ENCODE results near the gene EXOC4. TPM values are rescaled to one million over a fixed set of nuclear protein-coding genes. Genes with fewer than 3 reads are reported as not detected.
A peak's percentile ranks its signal among the peaks of the same experiment; 100 is the strongest.

EXOC4 gene
- total RNA-seq, 2 experiments from 2014 or later, result 51.9 to 90.1 TPM

- Mint-ChIP-seq H3K9me3 (ENCODE audit: low read depth) (no peaks in the 10 kb centered on the region), H3K27ac (no peak overlapping the region), H3K27me3 (no peaks in the 10 kb centered on the region), H3K36me3 (ENCODE audit: low read depth) (no peaks in the 10 kb centered on the region), H3K4me1 (no peaks in the 10 kb centered on the region), H3K4me3 (no peak overlapping the region)
- ChIA-PET CTCF (interaction anchor here (0.6 to 0.9 kb wide), 2 partner anchors 9 to 83 kb away, joined by 3 to 4 read pairs; no protein-coding TSS in a partner anchor), POLR2A (no interaction called here)
- ATAC-seq (no peak), DNase-seq (no peak)
- intact Hi-C loops (cut with DNase I, micrococcal nuclease), result no loop called here
These were observed 417.4 kb downstream of the EXOC4 start for GRCh38 chr7:133670250-133670649.

DNA sequence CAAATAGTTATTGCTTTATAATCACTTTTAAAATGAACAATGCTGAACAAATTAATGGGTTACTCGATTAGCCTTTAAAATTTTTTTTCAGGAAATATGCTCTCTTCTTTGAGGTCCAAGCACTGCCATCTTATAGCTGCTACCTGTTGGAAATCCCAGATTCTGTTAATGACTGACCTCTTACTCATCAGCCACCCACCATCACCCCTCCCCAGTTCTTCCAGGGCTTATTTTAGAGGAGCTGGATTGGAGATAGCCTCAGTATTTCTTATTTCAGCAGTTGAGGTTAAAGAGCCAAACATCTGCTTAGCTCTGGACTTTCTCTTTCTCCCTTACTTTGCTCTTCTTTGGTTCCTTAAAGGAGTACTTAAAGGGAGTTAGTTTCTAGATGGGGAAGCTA is 420.0 kb downstream of the EXOC4 start:
- H3K4me1 Mint-ChIP-seq, result no peaks in the 10 kb centered on the region
- no peaks in the 10 kb centered on the region for H3K27me3 Mint-ChIP-seq
- H3K9me3 Mint-ChIP-seq (ENCODE audit: low read depth), result no peaks in the 10 kb centered on the region
- no peak for ATAC-seq
- no peak overlapping the region for H3K27ac Mint-ChIP-seq
- DNase-seq, result no peak
- ChIA-PET POLR2A (no interaction called here), CTCF (interaction anchor here (0.6 kb wide), 1 partner anchor 279 kb away, joined by 3 read pairs; no protein-coding TSS in a partner anchor)
- no peaks in the 10 kb centered on the region for H3K36me3 Mint-ChIP-seq (ENCODE audit: low read depth)
- intact Hi-C loops (cut with DNase I, micrococcal nuclease), result no loop called here
- H3K4me3 Mint-ChIP-seq, result no peak overlapping the region

GRCh38 chr7:133674079-133674763 is 421.3 kb downstream of the EXOC4 start:
- Mint-ChIP-seq H3K9me3 (ENCODE audit: low read depth) (no peaks in the 10 kb centered on the region), H3K36me3 (ENCODE audit: low read depth) (no peaks in the 10 kb centered on the region), H3K4me1 (no peaks in the 10 kb centered on the region), H3K4me3 (no peak overlapping the region), H3K27ac (no peak overlapping the region), H3K27me3 (no peaks in the 10 kb centered on the region)
- DNase-seq, result no peak
- ATAC-seq, result no peak
- POLR2A ChIA-PET, result no interaction called here
- intact Hi-C loops (cut with DNase I, micrococcal nuclease), result no loop called here
- CTCF ChIA-PET, result no interaction called here

DNA sequence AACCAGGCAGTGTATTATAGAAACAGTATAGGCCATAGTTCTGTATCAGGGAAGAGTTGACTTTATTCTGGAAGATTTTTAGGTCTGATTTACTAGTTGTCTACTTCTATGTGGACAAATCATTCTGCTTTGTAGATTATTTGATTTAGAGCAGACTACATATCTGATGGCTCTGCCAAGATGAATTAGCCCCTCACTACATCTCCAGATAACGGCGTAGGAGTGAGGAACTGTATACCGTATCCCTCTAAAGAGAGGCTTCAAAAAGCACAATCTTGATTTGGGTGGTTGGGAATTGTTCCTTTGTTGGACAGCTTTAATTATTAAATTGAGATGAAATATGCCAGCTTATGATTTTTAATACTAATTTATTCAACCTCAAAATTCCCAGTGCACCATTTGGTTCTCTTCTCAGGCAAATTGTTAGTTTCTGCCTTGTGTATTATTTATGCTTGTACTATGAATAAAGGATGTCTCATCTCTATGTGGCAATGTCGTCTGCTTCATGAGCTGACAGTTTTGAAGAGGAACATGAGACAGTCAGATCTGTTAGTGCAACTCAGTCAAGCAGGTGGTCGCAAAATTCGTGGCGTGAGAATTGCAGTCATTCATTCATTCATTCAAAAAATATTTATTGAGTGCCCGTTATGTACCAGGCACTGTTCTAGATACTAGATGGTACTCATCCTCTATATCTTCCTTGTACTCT is 422.8 kb downstream of the EXOC4 start:
- Mint-ChIP-seq H3K27ac (no peak overlapping the region), H3K36me3 (ENCODE audit: low read depth) (peaks cover 5% of the 10 kb centered on the region), H3K9me3 (ENCODE audit: low read depth) (no peaks in the 10 kb centered on the region), H3K27me3 (no peaks in the 10 kb centered on the region), H3K4me3 (no peak overlapping the region), H3K4me1 (no peaks in the 10 kb centered on the region)
- DNase-seq, result no peak
- ATAC-seq, result no peak
- POLR2A ChIA-PET, result interaction anchor here (0.7 kb wide), 1 partner anchor 14 kb away, joined by 3 read pairs; no protein-coding TSS in a partner anchor
- CTCF ChIA-PET, result interaction anchor here (0.6 kb wide), 1 partner anchor 531 kb away, joined by 3 read pairs; no protein-coding TSS in a partner anchor
- intact Hi-C loops (cut with DNase I, micrococcal nuclease), result no loop called here

GRCh38 chr7:133676805-133677370 is 424.0 kb downstream of the EXOC4 start:
- Mint-ChIP-seq H3K9me3 (ENCODE audit: low read depth) (no peaks in the 10 kb centered on the region), H3K36me3 (ENCODE audit: low read depth) (peaks cover 5% of the 10 kb centered on the region), H3K27ac (no peak overlapping the region), H3K27me3 (no peaks in the 10 kb centered on the region), H3K4me1 (no peaks in the 10 kb centered on the region), H3K4me3 (no peak overlapping the region)
- no peak for ATAC-seq
- CTCF ChIA-PET, result interaction anchor here (0.6 to 0.8 kb wide), 4 partner anchors 23 to 1272 kb away, joined by 3 to 6 read pairs (median 3); no protein-coding TSS in a partner anchor
- POLR2A ChIA-PET, result interaction anchor here (0.7 kb wide), 1 partner anchor 1273 kb away, joined by 3 read pairs; no protein-coding TSS in a partner anchor
- no peak for DNase-seq
- intact Hi-C loops (cut with DNase I, micrococcal nuclease), result no loop called here

DNA sequence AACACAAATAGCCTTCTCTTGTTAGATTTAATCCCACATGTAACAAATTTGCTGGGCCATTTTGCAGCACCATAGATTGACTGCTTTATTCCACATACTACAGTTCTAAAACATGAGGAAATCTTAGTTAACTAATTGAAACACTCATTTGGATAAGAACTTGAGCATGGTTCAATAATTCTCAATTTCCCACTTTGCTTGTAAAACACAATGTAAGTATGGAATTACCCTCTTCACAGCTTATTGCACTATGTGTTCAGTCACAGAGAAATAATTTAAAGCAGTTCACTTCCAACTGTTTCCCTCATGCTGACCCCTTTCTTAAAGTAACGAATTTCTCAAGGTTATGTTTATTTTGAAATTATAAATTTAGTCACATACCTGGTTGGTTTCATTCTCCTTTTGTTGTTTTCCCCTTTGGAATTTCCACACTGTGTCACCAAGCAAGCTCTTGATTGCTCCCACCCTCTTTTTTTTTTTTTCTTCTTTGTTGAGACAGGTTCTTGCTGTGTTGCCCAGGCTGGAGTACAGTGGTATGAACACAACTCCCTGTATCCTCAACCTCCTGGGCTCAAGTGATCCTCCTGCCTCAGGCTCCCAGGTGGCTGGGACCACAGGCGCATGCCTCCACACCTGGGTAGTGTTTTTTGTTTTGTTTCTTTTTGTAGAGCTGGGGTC is 425.4 kb downstream of the EXOC4 start:
- H3K4me1 Mint-ChIP-seq, result peaks cover 11% of the 10 kb centered on the region
- intact Hi-C loops (cut with DNase I, micrococcal nuclease), result no loop called here
- no peak overlapping the region for H3K4me3 Mint-ChIP-seq
- no peak for DNase-seq
- no peak for ATAC-seq
- peaks cover 5% of the 10 kb centered on the region for H3K36me3 Mint-ChIP-seq (ENCODE audit: low read depth)
- no peaks in the 10 kb centered on the region for H3K27me3 Mint-ChIP-seq
- H3K27ac Mint-ChIP-seq, result no peak overlapping the region
- ChIA-PET POLR2A (no interaction called here), CTCF (interaction anchor here (0.7 to 1.2 kb wide), 2 partner anchors 9 to 129 kb away, joined by 3 to 4 read pairs; no protein-coding TSS in a partner anchor)
- H3K9me3 Mint-ChIP-seq (ENCODE audit: low read depth), result no peaks in the 10 kb centered on the region

- H3K27me3 Mint-ChIP-seq, result no peaks in the 10 kb centered on the region
- ATAC-seq (no peak), DNase-seq (no peak)
- no peak overlapping the region for H3K27ac Mint-ChIP-seq
- intact Hi-C loops (cut with DNase I, micrococcal nuclease), result no loop called here
- H3K9me3 Mint-ChIP-seq (ENCODE audit: low read depth), result no peaks in the 10 kb centered on the region
- CTCF ChIA-PET, result no interaction called here
- POLR2A ChIA-PET, result no interaction called here
- H3K36me3 Mint-ChIP-seq (ENCODE audit: low read depth), result peaks cover 5% of the 10 kb centered on the region
- H3K4me3 Mint-ChIP-seq, result no peak overlapping the region
- peaks cover 11% of the 10 kb centered on the region for H3K4me1 Mint-ChIP-seq
These were observed 427.1 kb downstream of the EXOC4 start for GRCh38 chr7:133679977-133680376.

DNA sequence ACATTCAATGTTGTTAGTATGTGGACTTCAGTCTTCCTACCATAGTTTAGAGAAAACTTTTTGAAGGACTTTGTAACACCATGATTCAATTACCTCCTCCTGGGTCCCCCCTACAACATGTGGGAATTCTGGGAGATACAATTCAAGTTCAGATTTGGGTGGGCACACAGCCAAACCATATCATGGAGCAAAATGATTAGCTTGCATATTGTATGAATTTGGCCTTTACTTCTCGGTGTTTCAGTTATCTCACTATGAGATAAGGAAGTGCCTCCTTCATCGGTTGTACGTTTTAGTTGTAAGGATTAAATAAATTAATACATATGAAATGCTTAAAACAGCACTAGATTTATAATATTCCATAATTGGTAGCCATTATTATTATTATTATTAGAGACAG is 428.7 kb downstream of the EXOC4 start:
- H3K27ac Mint-ChIP-seq, result no peak overlapping the region
- intact Hi-C loops (cut with DNase I, micrococcal nuclease), result no loop called here
- no peaks in the 10 kb centered on the region for H3K27me3 Mint-ChIP-seq
- POLR2A ChIA-PET, result interaction anchor here (0.6 kb wide), 1 partner anchor 87 kb away, joined by 12 read pairs; no protein-coding TSS in a partner anchor
- H3K4me1 Mint-ChIP-seq, result peaks cover 11% of the 10 kb centered on the region
- DNase-seq, result no peak
- H3K4me3 Mint-ChIP-seq, result no peak overlapping the region
- no peak for ATAC-seq
- CTCF ChIA-PET, result no interaction called here
- no peaks in the 10 kb centered on the region for H3K9me3 Mint-ChIP-seq (ENCODE audit: low read depth)
- peaks cover 5% of the 10 kb centered on the region for H3K36me3 Mint-ChIP-seq (ENCODE audit: low read depth)

DNA sequence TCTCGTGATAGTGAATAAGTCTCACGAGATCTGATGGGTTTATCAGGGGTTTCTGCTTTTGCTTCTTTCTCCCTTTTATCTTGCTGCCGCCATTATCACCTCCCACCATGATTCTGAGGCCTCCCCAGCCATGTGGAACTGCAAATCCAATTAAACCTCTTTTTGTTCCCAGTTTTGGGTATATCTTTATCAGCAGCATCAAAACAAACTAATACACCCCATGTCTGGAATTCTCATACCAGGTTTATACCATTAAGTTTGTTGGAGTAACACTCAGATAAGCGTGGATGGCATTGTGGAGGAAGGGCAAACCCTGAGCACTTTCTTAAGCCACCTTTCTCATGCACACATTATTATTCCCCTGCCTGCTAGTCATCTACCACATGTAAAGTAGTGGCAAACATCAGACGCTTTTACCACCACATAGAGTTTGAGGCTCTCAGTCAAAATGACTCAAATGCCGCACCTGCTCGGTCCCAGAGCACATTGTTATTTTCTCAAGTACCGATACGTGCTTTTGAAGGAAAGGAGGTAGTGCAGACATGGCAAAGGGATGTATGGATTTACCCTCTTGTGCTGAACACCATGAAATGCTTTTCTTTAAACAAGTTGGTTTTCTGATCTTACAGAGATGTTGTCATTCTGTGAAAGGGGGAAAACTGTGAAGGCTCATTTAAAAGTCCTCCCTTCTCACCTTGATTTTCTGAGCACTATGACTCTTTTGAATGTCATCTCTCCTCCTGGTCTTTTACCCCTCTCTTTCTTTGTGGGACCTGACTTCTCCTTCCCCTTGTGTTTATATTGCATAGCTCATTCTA is 429.7 kb downstream of the EXOC4 start:
- no peaks in the 10 kb centered on the region for H3K9me3 Mint-ChIP-seq (ENCODE audit: low read depth)
- no peak overlapping the region for H3K27ac Mint-ChIP-seq
- CTCF ChIA-PET, result no interaction called here
- POLR2A ChIA-PET, result no interaction called here
- H3K4me1 Mint-ChIP-seq, result peaks cover 11% of the 10 kb centered on the region
- DNase-seq (peak; percentile 31), ATAC-seq (peak; percentile 89)
- H3K36me3 Mint-ChIP-seq (ENCODE audit: low read depth), result peaks cover 5% of the 10 kb centered on the region
- intact Hi-C loops (cut with DNase I, micrococcal nuclease), result no loop called here
- no peak overlapping the region for H3K4me3 Mint-ChIP-seq
- H3K27me3 Mint-ChIP-seq, result no peaks in the 10 kb centered on the region

DNA sequence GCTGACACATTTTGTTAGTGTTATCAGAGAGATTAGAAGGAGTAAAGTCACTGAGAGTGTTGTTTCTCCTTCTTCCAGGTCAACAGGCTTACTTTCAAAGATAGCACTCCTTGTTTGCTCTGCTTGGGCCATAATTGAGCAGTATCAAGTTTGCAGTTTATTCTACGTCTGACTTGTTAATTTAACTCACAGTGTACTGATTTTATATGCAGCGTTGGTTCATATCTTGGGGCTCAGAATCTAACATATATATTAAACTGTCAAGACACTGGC is 430.2 kb downstream of the EXOC4 start:
- H3K9me3 Mint-ChIP-seq (ENCODE audit: low read depth), result no peaks in the 10 kb centered on the region
- H3K27ac Mint-ChIP-seq, result no peak overlapping the region
- peaks cover 11% of the 10 kb centered on the region for H3K4me1 Mint-ChIP-seq
- no peak overlapping the region for H3K4me3 Mint-ChIP-seq
- H3K27me3 Mint-ChIP-seq, result no peaks in the 10 kb centered on the region
- ChIA-PET CTCF (no interaction called here), POLR2A (no interaction called here)
- ATAC-seq (no peak), DNase-seq (no peak)
- intact Hi-C loops (cut with DNase I, micrococcal nuclease), result no loop called here
- H3K36me3 Mint-ChIP-seq (ENCODE audit: low read depth), result peaks cover 5% of the 10 kb centered on the region

All from activated CD4-positive, alpha-beta T cell treated with anti-CD3 and anti-CD28 coated beads for 36 hours (primary cell).